ENCODE measurements around the gene PRUNE2.

Gene PRUNE2

GRCh38 chr9:76921165-76921564 is 15.3 kb upstream of the PRUNE2 start:
- H3K27me3 ChIP-seq (ENCODE audit: insufficient read depth, poor library complexity, severe bottlenecking), result peaks cover 6% of the 10 kb centered on the region
- DNase-seq (ENCODE audit: low spot score), result no peak
- H3K36me3 ChIP-seq (ENCODE audit: low read depth), result no peaks in the 10 kb centered on the region
- TF ChIP-seq, protein P1, sequence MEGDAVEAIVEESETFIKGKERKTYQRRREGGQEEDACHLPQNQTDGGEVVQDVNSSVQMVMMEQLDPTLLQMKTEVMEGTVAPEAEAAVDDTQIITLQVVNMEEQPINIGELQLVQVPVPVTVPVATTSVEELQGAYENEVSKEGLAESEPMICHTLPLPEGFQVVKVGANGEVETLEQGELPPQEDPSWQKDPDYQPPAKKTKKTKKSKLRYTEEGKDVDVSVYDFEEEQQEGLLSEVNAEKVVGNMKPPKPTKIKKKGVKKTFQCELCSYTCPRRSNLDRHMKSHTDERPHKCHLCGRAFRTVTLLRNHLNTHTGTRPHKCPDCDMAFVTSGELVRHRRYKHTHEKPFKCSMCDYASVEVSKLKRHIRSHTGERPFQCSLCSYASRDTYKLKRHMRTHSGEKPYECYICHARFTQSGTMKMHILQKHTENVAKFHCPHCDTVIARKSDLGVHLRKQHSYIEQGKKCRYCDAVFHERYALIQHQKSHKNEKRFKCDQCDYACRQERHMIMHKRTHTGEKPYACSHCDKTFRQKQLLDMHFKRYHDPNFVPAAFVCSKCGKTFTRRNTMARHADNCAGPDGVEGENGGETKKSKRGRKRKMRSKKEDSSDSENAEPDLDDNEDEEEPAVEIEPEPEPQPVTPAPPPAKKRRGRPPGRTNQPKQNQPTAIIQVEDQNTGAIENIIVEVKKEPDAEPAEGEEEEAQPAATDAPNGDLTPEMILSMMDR (IDR thresholded peaks at IDR 0.05; ENCODE audit: poor library complexity, severe bottlenecking), result no peak
- H3K4me3 ChIP-seq (ENCODE audit: severe bottlenecking), result no peak overlapping the region
- no peaks in the 10 kb centered on the region for H3K4me1 ChIP-seq (ENCODE audit: insufficient read depth, poor library complexity, severe bottlenecking)
- no peak overlapping the region for H3K27ac ChIP-seq (ENCODE audit: poor library complexity, severe bottlenecking)
- H3K9me3 ChIP-seq (ENCODE audit: severe bottlenecking), result no peaks in the 10 kb centered on the region
- no peak for ATAC-seq (ENCODE audit: low read depth)

- Histone ChIP-seq H3K9me3 (ENCODE audit: severe bottlenecking) (no peaks in the 10 kb centered on the region), H3K4me1 (ENCODE audit: insufficient read depth, poor library complexity, severe bottlenecking) (peaks cover 17% of the 10 kb centered on the region), H3K4me3 (ENCODE audit: severe bottlenecking) (no peak overlapping the region), H3K27me3 (ENCODE audit: insufficient read depth, poor library complexity, severe bottlenecking) (peaks cover 6% of the 10 kb centered on the region), H3K27ac (ENCODE audit: poor library complexity, severe bottlenecking) (no peak overlapping the region), H3K36me3 (ENCODE audit: low read depth) (no peaks in the 10 kb centered on the region)
- ATAC-seq (ENCODE audit: low read depth), result no peak
- DNase-seq (ENCODE audit: low spot score), result no peak
- TF ChIP-seq, protein P1 (IDR thresholded peaks at IDR 0.05; ENCODE audit: poor library complexity, severe bottlenecking), result no peak
Measured at GRCh38 chr9:76917299-76917698, 11.4 kb upstream of the PRUNE2 start.

GRCh38 chr9:76916231-76916630 is 10.3 kb upstream of the PRUNE2 start:
- Histone ChIP-seq H3K27me3 (ENCODE audit: insufficient read depth, poor library complexity, severe bottlenecking) (peaks cover 6% of the 10 kb centered on the region), H3K36me3 (ENCODE audit: low read depth) (no peaks in the 10 kb centered on the region), H3K27ac (ENCODE audit: poor library complexity, severe bottlenecking) (no peak overlapping the region), H3K4me3 (ENCODE audit: severe bottlenecking) (no peak overlapping the region), H3K9me3 (ENCODE audit: severe bottlenecking) (no peaks in the 10 kb centered on the region), H3K4me1 (ENCODE audit: insufficient read depth, poor library complexity, severe bottlenecking) (peaks cover 20% of the 10 kb centered on the region)
- ATAC-seq (ENCODE audit: low read depth) (no peak), DNase-seq (ENCODE audit: low spot score) (no peak)
- TF ChIP-seq, protein P1 (IDR thresholded peaks at IDR 0.05; ENCODE audit: poor library complexity, severe bottlenecking), result no peak

- Histone ChIP-seq H3K4me1 (ENCODE audit: insufficient read depth, poor library complexity, severe bottlenecking) (peaks cover 20% of the 10 kb centered on the region), H3K27ac (ENCODE audit: poor library complexity, severe bottlenecking) (no peak overlapping the region), H3K27me3 (ENCODE audit: insufficient read depth, poor library complexity, severe bottlenecking) (peaks cover 6% of the 10 kb centered on the region), H3K4me3 (ENCODE audit: severe bottlenecking) (no peak overlapping the region), H3K9me3 (ENCODE audit: severe bottlenecking) (no peaks in the 10 kb centered on the region), H3K36me3 (ENCODE audit: low read depth) (no peaks in the 10 kb centered on the region)
- TF ChIP-seq, protein P1 (IDR thresholded peaks at IDR 0.05; ENCODE audit: poor library complexity, severe bottlenecking), result no peak
- DNase-seq (ENCODE audit: low spot score), result no peak
- ATAC-seq (ENCODE audit: low read depth), result peak; percentile 52; the same call in 2 of the 3 replicates
Measured at GRCh38 chr9:76913467-76913866, 7.6 kb upstream of the PRUNE2 start.

DNA sequence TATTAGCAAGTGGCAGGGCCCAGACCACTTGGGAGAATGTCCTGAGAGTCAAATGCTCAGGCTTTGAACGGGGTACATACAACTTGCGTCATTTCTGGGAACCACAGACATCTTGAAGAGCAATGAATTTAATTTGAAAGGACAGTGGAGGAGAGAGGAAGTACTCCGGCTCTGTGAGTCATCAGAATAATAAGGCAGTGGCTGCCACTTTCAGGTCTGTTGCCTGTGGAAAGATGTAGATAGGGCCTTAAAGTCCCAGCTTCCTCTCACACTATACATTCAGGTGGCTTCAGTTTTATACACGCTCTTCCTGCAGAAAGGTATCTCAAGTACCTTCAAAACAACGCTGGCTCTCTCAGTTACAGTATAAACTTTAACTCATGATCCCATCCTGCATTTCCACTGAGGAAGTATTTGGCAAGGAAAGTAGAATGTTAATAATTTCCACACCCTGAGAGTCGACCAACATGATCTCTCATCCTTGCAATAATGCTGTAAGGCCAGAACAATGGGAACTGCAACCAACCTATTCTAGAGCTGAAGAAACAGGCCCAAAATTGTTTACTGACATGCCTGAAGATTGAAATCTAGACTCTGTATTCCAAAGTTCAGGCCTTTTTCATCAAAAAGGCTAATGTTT is 6.8 kb upstream of the PRUNE2 start:
- DNase-seq (ENCODE audit: low spot score) (no peak), ATAC-seq (ENCODE audit: low read depth) (peak; percentile 85)
- TF ChIP-seq, protein P1 (IDR thresholded peaks at IDR 0.05; ENCODE audit: poor library complexity, severe bottlenecking), result no peak
- peaks cover 4% of the 10 kb centered on the region for H3K27me3 ChIP-seq (ENCODE audit: insufficient read depth, poor library complexity, severe bottlenecking)
- peak overlapping the region; percentile 31 for H3K27ac ChIP-seq (ENCODE audit: poor library complexity, severe bottlenecking)
- H3K9me3 ChIP-seq (ENCODE audit: severe bottlenecking), result no peaks in the 10 kb centered on the region
- no peak overlapping the region for H3K4me3 ChIP-seq (ENCODE audit: severe bottlenecking)
- H3K4me1 ChIP-seq (ENCODE audit: insufficient read depth, poor library complexity, severe bottlenecking), result peaks cover 20% of the 10 kb centered on the region
- H3K36me3 ChIP-seq (ENCODE audit: low read depth), result no peaks in the 10 kb centered on the region

All from RWPE2 (cell line).